Osteocyte (in vitro differentiated cells): ENCODE data around the gene IQGAP3. TPM values are rescaled to one million over a fixed set of nuclear protein-coding genes. Genes with fewer than 3 reads are reported as not detected.

Source experiments
- DNase-seq: peaks from one replicate; pipeline ENCODE4 v3.0.0; 2021; ENCODE audit warnings: mixed read lengths; ENCODE audit not compliant: unreplicated experiment; ENCODE audit errors: extremely low spot score
- H3K27ac Mint-ChIP-seq: one replicate; pipeline ENCODE4 v1.8.0; 2021; ENCODE audit warnings: mild to moderate bottlenecking, mixed read lengths; ENCODE audit not compliant: unreplicated experiment
- H3K27me3 Mint-ChIP-seq: one replicate; pipeline ENCODE4 v1.8.0; 2021; ENCODE audit warnings: mixed read lengths; ENCODE audit not compliant: unreplicated experiment
- H3K36me3 Mint-ChIP-seq: one replicate; pipeline ENCODE4 v1.8.0; 2021; ENCODE audit warnings: mixed read lengths; ENCODE audit not compliant: unreplicated experiment
- H3K4me1 Mint-ChIP-seq: one replicate; pipeline ENCODE4 v1.8.0; 2021; ENCODE audit warnings: mixed read lengths; ENCODE audit not compliant: unreplicated experiment
- H3K4me3 Mint-ChIP-seq: one replicate; pipeline ENCODE4 v1.8.0; 2021; ENCODE audit warnings: mild to moderate bottlenecking, moderate library complexity, mixed read lengths; ENCODE audit not compliant: unreplicated experiment
- H3K9me3 Mint-ChIP-seq: one replicate; pipeline ENCODE4 v1.8.0; 2021; ENCODE audit warnings: mixed read lengths; ENCODE audit not compliant: unreplicated experiment
- CTCF ChIP-seq: fragments of 200-600 bp; sonication (generic); IDR thresholded peaks from 2 replicates; pipeline ENCODE4 v1.5.0; 2021; ENCODE audit warnings: antibody characterized with exemption, mild to moderate bottlenecking, moderate library complexity
- total RNA-seq: library from RNA; stranded (reverse); gene quantifications from 2 replicates; pipeline ENCODE4 v1.2.1, GENCODE V29; 2021

IQGAP3 gene
- total RNA-seq, 1 donor from 2014 or later, result 9.8 TPM

DNA sequence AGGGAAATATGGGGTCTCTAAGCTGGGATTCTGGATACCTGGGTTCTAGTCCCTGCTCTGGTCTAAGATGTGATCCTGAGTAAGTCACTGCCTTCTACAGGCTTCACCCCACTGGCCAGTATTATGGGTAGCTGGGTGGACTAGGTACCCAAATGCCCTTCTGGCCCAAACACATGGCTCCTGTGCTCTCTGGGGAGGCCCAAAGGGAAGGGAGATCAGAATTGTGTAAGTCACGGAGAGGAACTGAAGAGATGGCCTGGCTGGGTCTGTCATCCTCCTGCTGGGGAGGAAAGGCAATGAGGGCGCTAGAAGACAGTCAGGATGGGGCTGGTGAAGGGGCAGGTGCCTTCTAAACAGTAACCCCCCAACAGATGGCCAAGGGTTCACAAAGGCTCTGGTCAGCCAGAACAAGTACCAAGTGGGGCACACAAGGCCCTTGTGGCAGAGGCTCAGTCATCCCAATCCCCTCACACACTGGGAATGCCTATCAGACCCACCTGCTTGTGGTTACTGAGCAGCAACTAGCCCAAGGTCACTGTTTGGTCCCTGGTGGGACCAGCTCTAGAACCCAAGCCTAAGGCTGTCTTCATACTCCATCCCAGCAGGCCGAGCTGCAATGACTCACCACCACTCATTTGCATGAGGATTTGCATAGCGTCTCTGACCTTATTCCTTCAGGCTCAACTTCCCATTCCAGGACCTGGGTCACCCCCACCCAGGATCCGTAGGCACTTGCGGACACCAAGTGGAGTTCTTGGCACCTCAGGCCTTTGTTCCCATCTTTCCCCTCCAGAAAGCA is 81.0 kb downstream of the IQGAP3 start:
- Mint-ChIP-seq H3K36me3 (peaks cover 11% of the 10 kb centered on the region), H3K27me3 (no peaks in the 10 kb centered on the region), H3K9me3 (no peaks in the 10 kb centered on the region), H3K4me3 (no peak overlapping the region), H3K27ac (peak overlapping the region; percentile 86), H3K4me1 (peaks cover 66% of the 10 kb centered on the region)
- no peak for TF ChIP-seq CTCF
- no peak for DNase-seq

GRCh38 chr1:156490401-156491032 is 81.8 kb downstream of the IQGAP3 start:
- Mint-ChIP-seq H3K4me3 (peak overlapping the region; percentile 29), H3K36me3 (peaks cover 7% of the 10 kb centered on the region), H3K27ac (peak overlapping the region; percentile 86), H3K9me3 (no peaks in the 10 kb centered on the region), H3K27me3 (no peaks in the 10 kb centered on the region), H3K4me1 (peaks cover 58% of the 10 kb centered on the region)
- TF ChIP-seq CTCF, result peak; percentile 20
- no peak for DNase-seq

DNA sequence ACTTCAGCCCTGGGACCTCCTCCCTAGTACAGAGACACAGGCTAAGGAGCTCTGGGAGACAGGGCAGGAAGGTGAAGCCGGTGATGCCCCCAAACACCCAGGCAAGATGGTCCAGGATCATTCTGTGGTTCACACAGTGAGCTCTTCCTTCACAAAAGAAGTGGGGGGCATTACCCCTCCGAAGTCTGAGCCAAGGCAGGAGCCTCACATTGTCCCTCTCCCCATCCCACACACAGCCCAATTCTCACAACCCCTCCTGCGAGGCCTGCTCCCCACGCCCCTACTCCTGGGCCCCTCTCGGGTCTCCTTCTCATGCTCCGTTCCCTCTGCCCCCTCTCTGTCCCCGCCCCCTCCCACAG is 82.5 kb downstream of the IQGAP3 start:
- H3K9me3 Mint-ChIP-seq, result no peaks in the 10 kb centered on the region
- no peak for DNase-seq
- H3K27me3 Mint-ChIP-seq, result no peaks in the 10 kb centered on the region
- peaks cover 55% of the 10 kb centered on the region for H3K4me1 Mint-ChIP-seq
- peaks cover 3% of the 10 kb centered on the region for H3K36me3 Mint-ChIP-seq
- H3K4me3 Mint-ChIP-seq, result peak overlapping the region; percentile 16
- peak overlapping the region; percentile 86 for H3K27ac Mint-ChIP-seq
- TF ChIP-seq CTCF, result no peak

GRCh38 chr1:156489166-156489934 is 83.0 kb downstream of the IQGAP3 start:
- no peaks in the 10 kb centered on the region for H3K27me3 Mint-ChIP-seq
- DNase-seq, result no peak
- no peaks in the 10 kb centered on the region for H3K9me3 Mint-ChIP-seq
- H3K4me1 Mint-ChIP-seq, result peaks cover 55% of the 10 kb centered on the region
- no peak for TF ChIP-seq CTCF
- peaks cover 2% of the 10 kb centered on the region for H3K36me3 Mint-ChIP-seq
- H3K4me3 Mint-ChIP-seq, result no peak overlapping the region
- H3K27ac Mint-ChIP-seq, result peak overlapping the region; percentile 86
